GM21576 (cell line): ENCODE results near the gene TDP2.

Experiments used
- ATAC-seq: cut with Tn5 transposase; IDR thresholded peaks from one replicate; pipeline ENCODE4 v1.9.1; 2021; ENCODE audit warnings: mild to moderate bottlenecking, moderate library complexity; ENCODE audit not compliant: unreplicated experiment

Gene TDP2, protein sequence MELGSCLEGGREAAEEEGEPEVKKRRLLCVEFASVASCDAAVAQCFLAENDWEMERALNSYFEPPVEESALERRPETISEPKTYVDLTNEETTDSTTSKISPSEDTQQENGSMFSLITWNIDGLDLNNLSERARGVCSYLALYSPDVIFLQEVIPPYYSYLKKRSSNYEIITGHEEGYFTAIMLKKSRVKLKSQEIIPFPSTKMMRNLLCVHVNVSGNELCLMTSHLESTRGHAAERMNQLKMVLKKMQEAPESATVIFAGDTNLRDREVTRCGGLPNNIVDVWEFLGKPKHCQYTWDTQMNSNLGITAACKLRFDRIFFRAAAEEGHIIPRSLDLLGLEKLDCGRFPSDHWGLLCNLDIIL

GRCh38 chr6:24666641-24667377 is at the start of gene TDP2, which contains the start of gene ACOT13:
Gene TDP2 (minus strand): TSS chr6:24666899. CDS start chr6:24666862, 37 bp downstream.
Gene ACOT13 (plus strand): TSS chr6:24667077. CDS start chr6:24667264, 187 bp downstream.
- peak; percentile 91 for ATAC-seq

- no peak for ATAC-seq
These were observed 44.0 kb upstream of the TDP2 start for GRCh38 chr6:24710519-24711303.

GRCh38 chr6:24709014-24709711 is 42.5 kb upstream of the TDP2 start:
- ATAC-seq = no peak

GRCh38 chr6:24708612-24709011 is 41.9 kb upstream of the TDP2 start:
- no peak for ATAC-seq

DNA sequence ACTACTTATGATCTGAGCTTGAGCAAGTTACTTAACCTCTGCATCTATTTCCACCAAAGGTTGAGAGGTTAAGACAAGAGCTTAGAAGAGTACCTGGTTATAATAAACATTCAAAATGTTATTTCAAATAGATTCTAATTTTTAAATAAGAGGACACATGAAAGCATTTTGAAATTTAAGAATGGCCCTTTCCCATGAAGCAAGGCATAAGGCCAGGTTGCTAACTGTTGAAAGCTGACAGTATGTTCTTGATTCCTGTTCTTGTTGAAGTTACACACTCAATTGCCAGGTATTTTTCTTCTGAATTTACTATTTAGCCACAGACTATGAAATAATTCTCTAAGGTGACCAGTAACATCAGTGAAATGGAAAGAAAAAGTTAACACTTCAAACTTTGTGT is 37.8 kb upstream of the TDP2 start:
- no peak for ATAC-seq

GRCh38 chr6:24702720-24703282 is 36.1 kb upstream of the TDP2 start:
- no peak for ATAC-seq

GRCh38 chr6:24699521-24700359 is 33.0 kb upstream of the TDP2 start:
- ATAC-seq = no peak

GRCh38 chr6:24696097-24696496 is 29.4 kb upstream of the TDP2 start:
- no peak for ATAC-seq

- ATAC-seq = peak; percentile 58
These were observed 28.9 kb upstream of the TDP2 start for GRCh38 chr6:24695635-24696034.

DNA sequence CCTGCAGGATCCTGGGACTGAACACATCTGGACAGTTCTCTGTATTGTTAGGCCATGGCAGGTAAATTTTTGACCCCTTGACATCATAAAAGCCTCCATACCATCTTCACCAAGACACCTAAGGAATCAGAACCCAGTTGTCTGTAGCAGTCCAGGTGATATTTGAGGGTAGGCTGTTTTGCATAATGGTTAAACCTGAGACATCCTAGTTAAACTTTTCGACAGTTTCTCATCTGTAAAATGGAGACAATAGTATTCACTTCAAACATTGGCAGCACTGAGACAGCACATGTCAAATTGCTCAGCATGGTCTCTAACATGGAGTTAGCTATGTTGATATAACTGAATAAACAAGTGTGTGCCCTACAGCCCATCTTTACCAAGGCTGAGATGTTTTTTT is 27.5 kb upstream of the TDP2 start:
- ATAC-seq = no peak

DNA sequence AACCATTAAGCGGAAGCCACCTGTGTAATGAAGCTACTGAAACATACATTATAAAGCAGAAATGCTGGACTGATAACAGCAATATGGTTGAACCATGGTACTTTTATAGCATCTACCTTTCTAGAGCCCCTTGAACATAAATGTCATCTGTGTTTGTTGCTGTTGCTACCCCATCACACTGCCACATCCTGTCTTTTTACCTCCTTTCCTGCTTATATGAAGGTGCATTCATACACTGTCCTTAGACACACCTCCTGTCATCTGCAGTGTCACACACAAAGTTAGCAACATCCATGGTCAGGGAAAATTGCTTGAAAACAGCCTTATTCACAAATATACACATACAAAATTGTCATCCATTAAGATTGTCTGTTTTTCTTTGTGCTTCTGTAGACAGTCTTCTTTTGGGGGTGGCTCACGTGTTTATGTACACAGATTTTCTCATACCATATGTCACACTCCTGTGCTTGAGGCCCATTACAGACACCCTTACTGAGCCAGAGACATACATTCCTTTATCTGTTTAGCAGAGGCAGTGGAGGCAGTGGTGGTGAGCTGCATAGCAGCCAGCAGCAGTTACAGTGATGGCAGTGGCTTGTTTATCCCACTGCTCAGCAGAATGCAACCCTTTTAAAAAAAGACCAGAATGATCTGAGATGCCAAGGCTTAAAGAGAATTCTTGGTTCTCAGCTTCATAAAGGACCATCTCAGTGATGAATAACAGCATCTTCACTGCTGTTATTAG is 26.3 kb upstream of the TDP2 start:
- ATAC-seq = no peak

GRCh38 chr6:24692415-24692814 is 25.7 kb upstream of the TDP2 start:
- ATAC-seq = no peak

- ATAC-seq = no peak
These were observed 25.3 kb upstream of the TDP2 start for GRCh38 chr6:24692003-24692402.

- no peak for ATAC-seq
These were observed 24.9 kb upstream of the TDP2 start for GRCh38 chr6:24691550-24691949.

DNA sequence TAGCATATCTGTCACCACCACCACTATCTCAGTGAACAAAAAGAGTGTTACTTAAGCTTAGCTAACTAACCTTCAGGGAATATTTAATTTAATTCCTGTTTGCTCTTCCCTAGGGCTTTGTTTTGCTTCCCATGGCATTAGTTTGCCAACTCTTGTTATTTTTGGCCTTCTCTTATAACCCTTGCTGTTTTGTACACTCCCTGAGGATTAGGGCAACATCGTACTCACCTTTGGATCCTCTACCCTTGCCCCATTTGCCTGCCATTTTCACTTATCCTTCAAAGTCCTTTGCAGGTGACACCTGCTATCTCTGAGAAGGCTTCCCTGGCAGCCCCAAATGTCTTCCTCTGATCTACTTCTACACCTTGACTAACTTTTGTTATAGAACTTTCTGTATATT is 23.9 kb upstream of the TDP2 start:
- ATAC-seq = no peak

- no peak for ATAC-seq
These were observed 23.3 kb upstream of the TDP2 start for GRCh38 chr6:24689964-24690363.

DNA sequence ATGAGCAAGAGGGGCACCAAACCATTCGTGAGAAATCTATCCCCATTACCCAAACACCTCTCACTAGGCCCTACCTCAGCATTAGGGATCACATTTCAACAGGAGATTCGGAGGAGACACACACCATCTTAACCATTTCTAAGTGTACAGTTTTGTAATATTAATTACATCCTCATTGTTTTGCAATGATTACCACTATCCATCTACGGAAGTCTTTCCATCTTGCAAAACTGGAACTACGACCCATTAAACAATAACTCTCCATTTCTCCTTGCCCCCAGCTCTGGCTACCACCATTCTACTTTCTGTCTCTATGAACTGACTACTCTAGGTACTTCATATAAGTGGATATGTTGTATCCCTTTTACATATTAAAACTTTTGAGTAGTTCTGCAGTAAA is 20.2 kb upstream of the TDP2 start:
- ATAC-seq = no peak

GRCh38 chr6:24686408-24686807 is 19.7 kb upstream of the TDP2 start:
- ATAC-seq = no peak
